Gastrocnemius medialis (tissue), 4 donors: ENCODE results near the gene CKAP5.

Experiments
- POLR2A ChIP-seq, 2 donors: fragments of 450-650 bp; IDR thresholded peaks; one replicate each; pipeline ENCODE4 v1.6.1; 2017; ENCODE audit warnings: antibody characterized with exemption in 2 of 2, mild to moderate bottlenecking in 2 of 2, moderate library complexity in 2 of 2
- TF ChIP-seq, protein P1 (sequence below), 5 experiments: fragments of 450-650 bp in 3 of 5; fragments of 200-600 bp in 2 of 5; sonication (generic) in 2 of 5; IDR thresholded peaks in 4 of 5; conservative IDR thresholded peaks in 1 of 5; 1 replicate in 4 of 5; 2 replicates in 1 of 5; pipeline ENCODE4 v1.5.1; 2016 to 2019; ENCODE audit warnings: antibody characterized with exemption in 5 of 5, mild to moderate bottlenecking in 3 of 5, moderate library complexity in 3 of 5

DNA sequence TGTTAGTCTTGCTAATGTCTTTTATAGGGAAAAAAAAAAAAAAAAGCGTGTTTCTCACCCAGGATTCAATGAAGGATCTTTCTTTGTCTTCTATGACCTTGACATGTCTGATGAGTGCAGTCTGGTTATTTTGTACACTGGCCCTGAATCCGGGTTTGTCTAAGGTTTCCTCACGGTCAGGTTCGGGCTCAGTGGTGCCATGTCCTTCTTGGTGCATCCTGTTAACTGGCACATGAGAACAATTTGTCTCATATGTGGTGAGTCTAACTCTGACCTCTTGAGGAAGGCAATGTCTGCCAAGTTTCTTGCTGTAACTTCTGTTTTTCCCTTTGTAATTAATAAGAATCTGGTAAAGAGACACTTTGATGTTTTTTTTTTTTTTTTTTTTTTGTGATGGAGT is 114.5 kb downstream of the CKAP5 start:
- TF ChIP-seq POLR2A (IDR thresholded peaks at IDR 0.05), result no peak
- TF ChIP-seq, protein P1, sequence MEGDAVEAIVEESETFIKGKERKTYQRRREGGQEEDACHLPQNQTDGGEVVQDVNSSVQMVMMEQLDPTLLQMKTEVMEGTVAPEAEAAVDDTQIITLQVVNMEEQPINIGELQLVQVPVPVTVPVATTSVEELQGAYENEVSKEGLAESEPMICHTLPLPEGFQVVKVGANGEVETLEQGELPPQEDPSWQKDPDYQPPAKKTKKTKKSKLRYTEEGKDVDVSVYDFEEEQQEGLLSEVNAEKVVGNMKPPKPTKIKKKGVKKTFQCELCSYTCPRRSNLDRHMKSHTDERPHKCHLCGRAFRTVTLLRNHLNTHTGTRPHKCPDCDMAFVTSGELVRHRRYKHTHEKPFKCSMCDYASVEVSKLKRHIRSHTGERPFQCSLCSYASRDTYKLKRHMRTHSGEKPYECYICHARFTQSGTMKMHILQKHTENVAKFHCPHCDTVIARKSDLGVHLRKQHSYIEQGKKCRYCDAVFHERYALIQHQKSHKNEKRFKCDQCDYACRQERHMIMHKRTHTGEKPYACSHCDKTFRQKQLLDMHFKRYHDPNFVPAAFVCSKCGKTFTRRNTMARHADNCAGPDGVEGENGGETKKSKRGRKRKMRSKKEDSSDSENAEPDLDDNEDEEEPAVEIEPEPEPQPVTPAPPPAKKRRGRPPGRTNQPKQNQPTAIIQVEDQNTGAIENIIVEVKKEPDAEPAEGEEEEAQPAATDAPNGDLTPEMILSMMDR (IDR thresholded peaks at IDR 0.05 in 4 of 5, conservative IDR thresholded peaks at IDR 0.05 in 1 of 5), result no peak
